ENCODE measurements around the gene ENTREP3.
A peak's percentile ranks its signal among the peaks of the same experiment; 100 is the strongest.
"Not testable (repeated sequence)": the region's sequence is repeated elsewhere in the genome, so short reads cannot be mapped to it uniquely, and the experiment has no call there.

Gene ENTREP3

GRCh38 chr1:155250633-155251449 is 4.4 kb downstream of the ENTREP3 start:
- DNase-seq: peak; percentile 91

DNA sequence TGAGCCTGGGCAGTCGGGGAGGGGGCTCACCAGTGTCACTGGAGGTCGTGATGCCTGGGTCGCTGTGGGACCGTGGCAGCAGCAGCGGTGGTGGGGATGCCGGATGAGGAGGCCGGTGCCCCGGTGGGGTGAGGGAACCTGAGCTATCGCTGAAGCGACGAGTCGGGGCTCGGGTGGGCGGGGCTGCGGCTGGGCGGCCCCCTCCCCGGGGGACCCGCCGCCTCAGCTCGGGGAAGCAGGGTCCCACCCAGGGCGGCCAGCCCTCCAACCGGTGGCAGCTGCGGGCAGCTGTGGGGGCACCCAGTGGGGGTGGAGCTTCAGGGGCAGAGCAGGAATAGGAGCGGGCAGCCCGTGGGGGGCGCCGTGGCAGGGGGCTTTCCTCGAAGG is 5.0 kb downstream of the ENTREP3 start:
- no peak for DNase-seq

DNA sequence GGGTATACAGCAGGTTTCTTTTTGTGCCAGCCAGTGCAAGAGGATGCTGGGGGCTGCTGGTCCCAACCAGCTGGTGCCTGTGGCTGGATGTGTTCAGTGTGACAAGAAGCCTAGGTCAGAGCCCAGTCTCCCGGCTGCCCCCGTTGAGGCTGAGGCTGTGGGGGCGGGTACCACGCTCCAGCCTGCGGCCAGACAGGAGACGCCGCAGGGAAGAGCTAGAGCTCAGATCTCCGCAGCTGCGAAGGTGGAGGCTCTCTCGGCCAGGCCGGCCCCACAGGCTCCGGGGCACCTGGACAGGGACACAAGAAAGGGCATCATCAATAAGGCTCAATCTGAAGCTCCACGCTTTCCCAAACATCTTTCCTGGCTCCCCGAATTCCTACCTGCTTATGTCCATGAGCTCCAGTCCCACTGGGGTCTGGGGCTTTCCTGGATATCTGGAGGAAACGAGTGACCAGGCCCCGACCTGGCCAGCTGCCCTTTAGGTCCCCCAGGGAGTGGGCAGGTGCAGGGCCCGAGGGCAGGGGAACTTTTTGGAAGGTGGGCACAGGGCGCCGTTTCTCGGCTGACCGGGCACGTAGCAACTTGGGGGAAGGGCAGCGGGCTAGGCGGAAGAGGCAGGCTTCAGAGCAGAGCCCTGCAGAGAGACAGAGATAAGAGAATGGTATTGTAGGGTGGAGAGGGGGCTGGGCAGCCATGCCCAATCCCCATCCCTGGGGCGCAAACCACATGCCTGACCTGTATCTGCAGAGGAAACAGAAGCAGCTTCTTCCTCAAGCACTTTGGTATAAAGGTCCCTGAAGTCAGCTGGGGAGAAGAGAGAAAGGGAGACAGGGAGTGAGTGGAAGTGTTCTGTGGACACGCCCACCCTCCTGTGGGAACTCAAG is 7.4 kb downstream of the ENTREP3 start:
- no peak for DNase-seq

GRCh38 chr1:155246796-155247195 is 8.5 kb downstream of the ENTREP3 start:
- not testable (repeated sequence) for DNase-seq

GRCh38 chr1:155245163-155245524 is 10.1 kb downstream of the ENTREP3 start:
- no peak for DNase-seq

- peak; percentile 98 for DNase-seq
Observed at GRCh38 chr1:155244368-155245162, 10.7 kb downstream of the ENTREP3 start.

DNA sequence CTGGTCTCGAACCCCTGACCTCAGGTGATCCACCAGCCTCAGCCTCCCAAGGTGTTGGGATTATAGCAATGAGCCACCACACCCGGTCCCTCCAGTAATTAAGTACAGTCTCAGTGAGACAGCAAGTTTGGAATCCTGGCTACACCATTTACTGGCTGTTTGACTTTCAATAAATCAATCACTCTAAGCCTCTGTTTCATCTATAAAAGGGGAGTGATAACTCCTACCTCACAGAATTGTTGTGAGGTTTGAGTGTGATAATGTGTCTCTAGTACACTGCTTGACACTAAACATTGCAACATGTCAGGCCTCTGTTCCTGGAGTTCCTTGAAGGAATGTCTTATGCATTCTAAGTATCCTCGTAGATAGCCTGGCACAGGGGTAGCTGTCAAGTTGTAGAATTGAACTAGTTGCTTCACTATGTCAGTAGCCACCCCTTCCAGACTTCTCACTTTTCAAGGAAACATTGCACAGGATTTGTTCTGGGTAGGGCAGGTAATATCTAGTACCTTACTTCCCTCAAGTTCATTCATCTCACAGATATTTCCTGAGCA is 12.4 kb downstream of the ENTREP3 start:
- DNase-seq: no peak

GRCh38 chr1:155241841-155242264 is 13.4 kb downstream of the ENTREP3 start:
- DNase-seq: no peak

DNA sequence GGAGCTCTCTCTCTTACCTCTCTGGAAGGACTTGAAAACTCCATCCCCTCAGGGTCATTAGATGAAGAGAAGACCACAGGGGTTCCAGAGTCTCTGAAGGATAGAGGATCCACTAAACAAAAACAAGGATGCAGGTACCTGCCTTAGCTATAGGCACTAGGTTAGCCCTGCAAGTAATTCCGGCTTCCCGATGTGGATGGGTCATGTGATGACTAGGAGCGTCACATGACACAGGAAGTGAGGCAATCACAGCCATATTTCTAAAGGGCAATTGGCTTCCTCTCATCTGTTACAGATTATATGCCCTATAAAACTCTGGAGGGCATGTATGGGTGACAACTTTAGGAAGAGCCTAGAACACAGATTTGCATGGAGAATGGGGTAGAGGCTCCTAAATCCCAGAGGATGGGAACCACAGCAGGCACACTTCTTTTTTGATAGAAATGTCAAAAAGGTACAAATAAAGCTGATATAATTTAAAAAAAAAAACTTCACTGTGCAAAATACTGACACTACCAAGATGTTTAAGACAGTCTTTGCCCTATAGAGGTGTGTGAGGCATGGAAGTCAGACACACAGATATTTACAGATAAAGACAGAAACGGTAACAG is 14.1 kb downstream of the ENTREP3 start:
- peak; percentile 79 for DNase-seq

DNA sequence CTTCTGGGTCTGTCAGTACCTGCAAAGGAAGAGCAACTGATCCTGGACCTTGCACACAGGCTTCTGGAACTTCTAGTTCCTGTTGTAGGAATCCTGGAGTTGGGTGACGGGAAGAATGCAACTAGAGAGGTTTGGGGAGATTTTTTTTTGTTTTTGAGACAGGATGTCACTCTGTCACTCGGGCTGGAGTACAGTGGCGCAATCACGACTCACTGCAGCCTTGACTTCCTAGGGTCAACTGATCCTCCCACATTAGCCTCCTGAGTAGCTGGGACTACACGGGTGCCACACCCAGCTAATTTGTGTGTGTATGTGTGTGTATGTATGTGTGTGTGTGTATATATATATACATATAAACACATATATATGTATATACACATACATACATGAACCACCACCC is 18.8 kb downstream of the ENTREP3 start:
- DNase-seq: no peak

DNA sequence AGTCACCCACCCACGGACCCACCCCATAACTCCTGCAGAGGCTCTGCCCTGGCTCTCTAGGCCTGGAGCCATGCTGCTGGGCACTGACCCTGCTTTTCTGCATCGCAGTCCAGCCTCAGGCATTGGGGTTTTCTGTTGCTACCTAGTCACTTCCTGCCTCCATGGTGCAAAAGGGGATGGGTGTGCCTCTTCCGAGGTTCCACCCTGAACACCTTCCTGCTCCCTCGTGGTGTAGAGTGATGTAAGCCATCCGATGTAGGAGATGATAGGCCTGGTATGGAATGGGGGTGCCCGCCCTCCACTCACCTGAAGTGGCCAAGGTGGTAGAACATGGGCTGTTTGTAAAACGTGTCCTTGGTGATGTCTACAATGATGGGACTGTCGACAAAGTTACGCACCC is 19.9 kb downstream of the ENTREP3 start:
- not testable (repeated sequence) for DNase-seq

- not testable (repeated sequence) for DNase-seq
Observed at GRCh38 chr1:155233502-155233901, 21.8 kb downstream of the ENTREP3 start.

DNA sequence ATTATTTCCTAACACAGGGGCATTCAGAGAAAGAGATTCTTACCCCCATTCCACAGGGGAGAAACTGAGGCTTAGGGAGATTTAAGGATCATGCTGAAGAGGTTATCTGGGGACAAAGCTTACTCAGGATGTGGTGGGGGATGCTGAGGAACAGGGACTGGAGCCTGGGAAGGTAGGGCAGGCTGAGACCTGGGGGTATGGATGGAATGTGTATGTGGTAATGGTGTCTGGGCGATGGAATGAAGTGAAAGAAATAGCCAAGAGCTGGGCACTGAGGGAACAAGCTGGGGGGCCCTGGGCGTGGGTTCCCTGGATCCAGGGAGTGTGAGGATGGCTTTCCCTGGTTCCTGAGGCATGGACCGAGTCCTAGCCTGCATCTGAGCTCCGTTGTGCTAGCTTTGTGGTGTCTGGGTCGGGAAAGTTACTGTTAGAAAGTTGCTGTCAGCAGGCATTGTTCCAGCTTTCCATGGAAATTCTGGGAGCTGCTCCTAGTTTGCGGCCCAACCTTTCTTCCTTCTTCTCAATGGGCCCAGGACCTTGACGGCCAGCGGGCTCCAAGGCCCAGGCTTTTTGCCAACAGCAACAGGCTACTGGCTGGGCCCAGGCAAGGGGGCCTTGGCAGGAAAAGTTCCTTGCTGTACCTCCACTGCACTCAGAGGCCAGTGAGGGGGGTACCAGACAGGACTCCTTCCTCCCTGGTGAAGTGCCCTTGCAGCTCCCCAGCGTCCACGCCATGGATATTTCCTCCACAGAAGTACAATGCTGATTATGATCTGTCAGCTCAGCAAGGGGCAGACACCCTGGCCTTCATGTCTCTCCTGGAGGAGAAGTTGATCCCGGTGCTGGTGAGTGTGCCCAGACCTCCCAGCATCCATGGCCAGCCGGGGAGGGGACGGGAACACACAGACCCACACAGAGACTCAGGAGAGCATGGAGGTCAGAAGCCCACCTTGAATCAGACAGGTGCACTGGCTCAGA is 23.0 kb downstream of the ENTREP3 start:
- not testable (repeated sequence) for DNase-seq

- DNase-seq: not testable (repeated sequence)
Observed at GRCh38 chr1:155231302-155231701, 24.0 kb downstream of the ENTREP3 start.

DNA sequence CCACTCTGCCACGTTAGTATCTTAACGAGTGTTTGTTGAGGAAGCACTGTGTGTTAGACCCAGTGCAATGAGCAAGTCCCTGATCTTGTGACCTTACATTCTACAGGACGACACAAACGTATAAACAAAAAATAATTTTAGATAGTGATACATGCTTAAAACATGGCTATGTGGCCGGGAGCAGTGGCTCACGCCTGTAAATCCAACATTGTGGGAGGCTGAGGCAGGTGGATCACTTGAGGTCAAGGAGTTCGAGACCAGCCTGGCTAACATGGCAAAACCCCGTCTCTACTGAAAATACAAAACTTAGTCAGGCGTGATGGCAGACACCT is 27.2 kb downstream of the ENTREP3 start:
- no peak for DNase-seq

GRCh38 chr1:155227261-155228095 is 27.8 kb downstream of the ENTREP3 start:
- peak; percentile 99 for DNase-seq

DNA sequence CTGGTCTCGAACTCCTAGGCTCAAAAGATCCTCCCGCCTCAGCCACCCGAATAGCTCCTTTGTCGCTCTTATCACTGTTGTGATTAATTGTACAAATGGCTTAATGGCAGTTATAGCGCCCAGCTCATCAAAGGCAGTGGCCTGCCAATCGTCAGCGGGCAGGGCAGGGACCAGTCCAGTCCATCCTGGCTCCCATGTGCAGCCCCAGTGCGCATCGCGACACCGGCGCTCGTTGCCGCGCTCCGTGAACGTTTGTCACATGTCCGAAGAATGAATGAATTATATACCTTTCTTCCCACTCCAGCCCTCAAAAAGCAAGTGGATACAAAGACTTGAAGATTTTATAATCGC is 28.4 kb downstream of the ENTREP3 start:
- no peak for DNase-seq

DNA sequence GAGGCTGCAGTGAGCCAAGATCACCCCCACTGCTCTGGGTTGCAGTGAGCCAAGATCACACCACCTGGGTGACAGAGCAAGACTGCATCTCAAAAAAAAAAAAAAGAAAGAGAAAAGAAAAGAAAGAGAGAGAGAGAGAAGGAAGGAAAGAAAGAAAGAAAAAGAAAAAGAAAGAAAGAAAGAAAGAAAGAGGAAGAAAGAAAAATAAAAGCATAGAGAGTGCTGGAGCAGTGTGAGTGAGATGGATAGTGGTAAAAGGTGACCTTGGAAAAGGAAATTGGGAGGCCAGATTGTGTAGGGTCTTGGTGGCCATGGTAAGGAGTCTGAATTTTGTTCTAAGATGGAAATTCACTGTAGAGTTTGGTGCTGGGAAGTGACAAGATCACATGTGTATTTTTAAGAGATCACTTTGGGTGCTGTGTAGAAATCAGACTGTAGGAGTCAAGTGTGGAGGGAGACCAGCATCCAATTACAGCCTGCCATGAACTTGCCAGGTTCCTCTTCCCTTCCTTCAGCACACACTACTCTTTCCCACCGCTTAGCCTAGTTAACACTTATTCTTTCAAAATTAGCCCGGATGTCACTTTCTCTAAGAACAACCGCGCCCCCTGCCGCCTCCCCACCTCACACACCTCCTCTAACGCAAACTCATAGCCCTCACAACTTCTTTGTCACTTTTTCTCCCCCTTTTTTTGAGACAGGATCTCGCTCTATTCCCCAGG is 28.9 kb downstream of the ENTREP3 start:
- peak; percentile 87 for DNase-seq

DNA sequence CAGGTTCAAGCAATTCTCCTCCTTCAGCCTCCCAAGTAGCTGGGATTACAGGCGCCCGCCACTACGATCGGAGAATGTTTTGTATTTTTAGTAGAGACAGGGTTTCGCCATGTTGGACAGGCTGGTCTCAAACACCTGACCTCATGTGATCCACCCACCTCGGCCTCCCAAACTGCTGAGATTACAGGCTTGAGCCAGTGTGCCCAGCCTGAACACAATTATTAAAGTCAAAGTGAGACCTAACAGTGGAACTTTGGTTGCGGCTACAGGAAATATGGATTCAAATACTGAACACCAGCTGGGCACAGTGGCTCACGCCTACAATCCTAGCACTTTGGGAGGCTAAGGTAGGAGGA is 29.9 kb downstream of the ENTREP3 start:
- not testable (repeated sequence) for DNase-seq

DNA sequence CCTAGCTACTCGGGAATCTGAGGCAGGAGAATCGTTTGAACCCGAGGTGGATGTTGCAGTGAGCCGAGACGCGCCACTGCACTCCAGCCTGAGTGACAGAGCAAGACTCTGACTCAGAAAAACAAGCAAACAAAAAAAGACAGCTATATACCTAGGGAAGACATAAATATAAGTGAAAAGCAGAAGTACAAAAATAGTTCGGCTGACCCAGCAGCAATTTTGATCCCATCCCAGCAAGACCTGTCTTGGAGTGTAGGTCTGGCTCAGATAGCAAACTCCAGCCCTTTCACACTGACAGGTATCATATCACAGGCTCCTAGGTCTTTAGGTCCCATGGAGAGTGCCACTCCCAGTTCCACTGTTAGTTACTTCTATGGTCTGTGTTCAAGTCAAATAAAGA is 32.2 kb downstream of the ENTREP3 start:
- DNase-seq: no peak
